ENCODE results near the gene GPRC5A.
A peak's percentile ranks its signal among the peaks of the same experiment; 100 is the strongest.

Gene GPRC5A

DNA sequence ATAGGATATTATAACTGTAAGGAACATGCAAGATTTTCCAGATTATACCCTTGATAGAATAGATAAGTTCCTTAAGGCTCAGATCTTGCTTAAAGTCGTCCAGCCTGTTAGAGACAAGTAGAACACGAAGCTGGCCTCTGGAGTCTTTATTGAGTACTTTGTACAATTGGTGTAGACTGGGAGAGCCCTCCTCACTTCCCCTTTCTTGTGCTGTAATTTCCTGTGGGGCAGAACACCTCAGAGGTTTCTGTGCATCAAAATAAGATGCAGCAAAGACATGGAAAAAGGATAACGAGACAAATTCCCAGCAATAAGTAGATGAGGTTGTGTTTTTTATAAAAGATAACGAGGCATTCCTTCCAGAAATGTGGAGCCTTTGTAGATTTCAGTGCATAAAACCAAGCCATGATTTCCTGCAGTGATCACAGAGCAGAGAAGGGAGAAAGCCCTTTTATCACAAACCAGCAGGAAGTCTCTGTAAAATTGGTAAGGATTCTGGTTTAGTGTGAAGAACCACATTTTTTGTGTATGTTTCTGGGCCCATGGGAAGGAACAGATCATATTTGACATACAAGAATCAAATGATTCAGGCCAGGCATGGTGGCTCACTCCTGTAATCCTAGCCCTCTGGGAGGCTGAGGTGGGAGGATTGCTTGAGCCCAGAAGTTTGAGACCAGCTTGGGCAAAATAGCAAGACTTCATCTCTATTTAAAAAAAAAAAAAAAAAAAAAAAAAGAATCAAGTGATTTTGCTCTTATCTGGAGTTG is 18.0 kb downstream of the GPRC5A start:
- no peak for ATAC-seq (replicated peaks)
- Mint-ChIP-seq H3K9me3 (no peaks in the 10 kb centered on the region), H3K27ac (no peak overlapping the region), H3K27me3 (peaks cover 25 to 43% of the 10 kb centered on the region in 2 donors), H3K36me3 (ENCODE audit: insufficient read depth) (no peaks in the 10 kb centered on the region), H3K4me3 (no peak overlapping the region), H3K4me1 (ENCODE audit: low read depth in 2 of 2) (peaks cover 4 to 6% of the 10 kb centered on the region in 2 donors)
- DNase-seq = no peak

GRCh38 chr12:12909995-12910420 is 18.6 kb downstream of the GPRC5A start:
- Mint-ChIP-seq H3K4me1 (ENCODE audit: low read depth in 2 of 2) (peaks cover 4 to 6% of the 10 kb centered on the region in 2 donors), H3K27ac (peak overlapping the region in 1 of 2 donors; percentile 71), H3K36me3 (ENCODE audit: insufficient read depth) (no peaks in the 10 kb centered on the region), H3K4me3 (no peak overlapping the region), H3K9me3 (no peaks in the 10 kb centered on the region), H3K27me3 (peaks cover 25 to 38% of the 10 kb centered on the region in 2 donors)
- DNase-seq (no peak), ATAC-seq (replicated peaks) (no peak)

GRCh38 chr12:12912711-12913110 is 21.3 kb downstream of the GPRC5A start:
- ATAC-seq (replicated peaks) (no peak), DNase-seq (no peak)
- Mint-ChIP-seq H3K4me3 (no peak overlapping the region), H3K4me1 (ENCODE audit: low read depth in 2 of 2) (peaks cover 8 to 11% of the 10 kb centered on the region in 2 donors), H3K9me3 (no peaks in the 10 kb centered on the region), H3K36me3 (ENCODE audit: insufficient read depth) (no peaks in the 10 kb centered on the region), H3K27me3 (peaks cover 7 to 43% of the 10 kb centered on the region in 2 donors), H3K27ac (peak overlapping the region in 1 of 2 donors; percentile 41)

- no peaks in the 10 kb centered on the region for H3K9me3 Mint-ChIP-seq
- no peaks in the 10 kb centered on the region for H3K36me3 Mint-ChIP-seq (ENCODE audit: insufficient read depth)
- H3K27me3 Mint-ChIP-seq = peaks cover 15 to 64% of the 10 kb centered on the region in 2 donors
- no peak for DNase-seq
- no peak overlapping the region for H3K27ac Mint-ChIP-seq
- peaks cover 4 to 5% of the 10 kb centered on the region in 2 donors for H3K4me1 Mint-ChIP-seq (ENCODE audit: low read depth in 2 of 2)
- ATAC-seq (replicated peaks) = no peak
- H3K4me3 Mint-ChIP-seq = no peak overlapping the region
These were observed 24.3 kb downstream of the GPRC5A start for GRCh38 chr12:12915656-12916055.

GRCh38 chr12:12916135-12916944 is 25.0 kb downstream of the GPRC5A start:
- Mint-ChIP-seq H3K4me1 (ENCODE audit: low read depth in 2 of 2) (peaks cover 4 to 5% of the 10 kb centered on the region in 2 donors), H3K4me3 (peak overlapping the region in 1 of 2 donors; percentile 12), H3K27me3 (peaks cover 15 to 64% of the 10 kb centered on the region in 2 donors), H3K9me3 (no peaks in the 10 kb centered on the region), H3K27ac (no peak overlapping the region), H3K36me3 (ENCODE audit: insufficient read depth) (no peaks in the 10 kb centered on the region)
- ATAC-seq (replicated peaks) (peak; percentile 99), DNase-seq (peak; percentile 84 to 89 (median 84))

- H3K4me1 Mint-ChIP-seq (ENCODE audit: low read depth in 2 of 2) = peaks cover 4 to 5% of the 10 kb centered on the region in 2 donors
- ATAC-seq (replicated peaks) (no peak), DNase-seq (no peak)
- peaks cover 15 to 64% of the 10 kb centered on the region in 2 donors for H3K27me3 Mint-ChIP-seq
- no peak overlapping the region for H3K4me3 Mint-ChIP-seq
- no peak overlapping the region for H3K27ac Mint-ChIP-seq
- H3K9me3 Mint-ChIP-seq = no peaks in the 10 kb centered on the region
- peaks cover 3% of the 10 kb centered on the region for H3K36me3 Mint-ChIP-seq (ENCODE audit: insufficient read depth)
These were observed 26.2 kb downstream of the GPRC5A start for GRCh38 chr12:12917517-12917916.

GRCh38 chr12:12918781-12919389 is 27.5 kb downstream of the GPRC5A start:
- Mint-ChIP-seq H3K27ac (no peak overlapping the region), H3K4me3 (no peak overlapping the region), H3K4me1 (ENCODE audit: low read depth in 2 of 2) (peaks cover 4 to 5% of the 10 kb centered on the region in 2 donors), H3K9me3 (no peaks in the 10 kb centered on the region), H3K27me3 (peaks cover 8 to 52% of the 10 kb centered on the region in 2 donors), H3K36me3 (ENCODE audit: insufficient read depth) (peaks cover 3% of the 10 kb centered on the region)
- ATAC-seq (replicated peaks) = no peak
- no peak for DNase-seq

GRCh38 chr12:12919666-12920435 is 28.5 kb downstream of the GPRC5A start:
- H3K36me3 Mint-ChIP-seq (ENCODE audit: insufficient read depth) = peaks cover 4% of the 10 kb centered on the region
- ATAC-seq (replicated peaks) = no peak
- H3K27ac Mint-ChIP-seq = no peak overlapping the region
- H3K4me3 Mint-ChIP-seq = no peak overlapping the region
- H3K4me1 Mint-ChIP-seq (ENCODE audit: low read depth in 2 of 2) = peaks cover 4 to 5% of the 10 kb centered on the region in 2 donors
- H3K9me3 Mint-ChIP-seq = no peaks in the 10 kb centered on the region
- no peak for DNase-seq
- peaks cover 9 to 52% of the 10 kb centered on the region in 2 donors for H3K27me3 Mint-ChIP-seq

DNA sequence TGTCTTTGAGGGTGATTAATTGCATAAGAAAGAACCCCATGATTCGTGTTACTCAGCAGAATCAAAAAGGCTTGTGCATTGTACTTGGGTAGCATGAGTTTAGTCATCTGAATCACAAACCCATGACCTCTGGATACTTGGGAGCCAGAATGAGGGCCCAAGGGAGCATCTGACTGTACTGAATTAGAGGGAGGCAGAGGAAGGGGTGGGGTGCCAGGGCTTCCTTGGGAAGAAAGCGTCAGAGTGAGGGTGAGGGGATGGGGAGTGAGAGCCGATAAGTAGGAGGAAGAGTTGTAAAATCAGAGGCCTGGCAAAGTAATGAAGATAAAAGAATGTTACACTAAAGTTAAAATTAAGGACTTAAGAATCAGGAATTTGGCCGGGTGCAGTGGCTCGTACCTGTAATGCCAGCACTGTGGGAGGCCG is 30.8 kb downstream of the GPRC5A start:
- H3K4me1 Mint-ChIP-seq (ENCODE audit: low read depth in 2 of 2) = no peaks in the 10 kb centered on the region
- ATAC-seq (replicated peaks) = no peak
- H3K27me3 Mint-ChIP-seq = peaks cover 24 to 53% of the 10 kb centered on the region in 2 donors
- no peak overlapping the region for H3K27ac Mint-ChIP-seq
- no peak for DNase-seq
- H3K9me3 Mint-ChIP-seq = no peaks in the 10 kb centered on the region
- H3K4me3 Mint-ChIP-seq = no peak overlapping the region
- peaks cover 6% of the 10 kb centered on the region for H3K36me3 Mint-ChIP-seq (ENCODE audit: insufficient read depth)

DNA sequence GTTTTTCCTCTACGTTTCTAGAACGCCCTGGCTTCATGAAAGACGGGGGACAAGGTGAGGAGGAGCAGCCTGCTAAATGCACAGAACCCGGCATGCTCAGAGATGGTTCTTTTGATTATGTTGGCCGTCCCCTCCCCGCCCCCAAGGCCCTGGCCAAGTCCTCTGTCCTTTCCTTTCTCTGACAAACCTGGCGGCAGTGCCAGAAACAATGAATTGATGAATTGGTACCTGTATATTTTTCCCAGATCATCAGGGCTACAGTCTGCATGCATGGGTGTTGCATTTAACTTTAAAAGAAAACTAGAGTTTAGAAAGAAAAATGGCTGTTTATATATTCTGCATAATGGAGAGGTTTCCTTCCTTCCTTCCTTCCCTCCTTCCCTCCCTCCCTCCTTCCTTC is 31.6 kb downstream of the GPRC5A start:
- Mint-ChIP-seq H3K4me3 (no peak overlapping the region), H3K27ac (no peak overlapping the region), H3K4me1 (ENCODE audit: low read depth in 2 of 2) (no peaks in the 10 kb centered on the region), H3K27me3 (peaks cover 24 to 49% of the 10 kb centered on the region in 2 donors), H3K9me3 (no peaks in the 10 kb centered on the region), H3K36me3 (ENCODE audit: insufficient read depth) (peaks cover 12% of the 10 kb centered on the region)
- no peak for DNase-seq
- ATAC-seq (replicated peaks) = no peak

DNA sequence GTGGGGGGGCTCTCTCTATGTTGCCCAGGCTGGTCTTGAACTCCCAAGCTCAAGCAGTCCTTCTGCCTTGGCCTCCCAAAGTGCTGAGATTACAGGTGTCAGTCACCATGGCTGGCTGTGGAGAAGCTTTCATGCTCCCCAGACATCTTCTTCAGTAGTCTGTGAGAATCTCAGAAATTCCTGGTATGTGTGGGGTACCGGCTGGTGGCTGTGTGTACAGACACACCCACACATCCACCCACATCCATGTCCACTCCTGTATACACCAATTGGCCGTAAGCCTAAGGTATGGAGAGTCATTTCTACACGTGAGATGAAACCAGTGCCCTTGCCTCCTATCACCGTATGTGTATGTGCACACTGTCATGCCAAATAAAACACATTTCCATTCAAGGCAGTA is 32.8 kb downstream of the GPRC5A start:
- H3K36me3 Mint-ChIP-seq (ENCODE audit: insufficient read depth) = peaks cover 12% of the 10 kb centered on the region
- peaks cover 24 to 40% of the 10 kb centered on the region in 2 donors for H3K27me3 Mint-ChIP-seq
- DNase-seq (no peak), ATAC-seq (replicated peaks) (no peak)
- no peak overlapping the region for H3K4me3 Mint-ChIP-seq
- H3K9me3 Mint-ChIP-seq = no peaks in the 10 kb centered on the region
- no peaks in the 10 kb centered on the region for H3K4me1 Mint-ChIP-seq (ENCODE audit: low read depth in 2 of 2)
- H3K27ac Mint-ChIP-seq = no peak overlapping the region

DNA sequence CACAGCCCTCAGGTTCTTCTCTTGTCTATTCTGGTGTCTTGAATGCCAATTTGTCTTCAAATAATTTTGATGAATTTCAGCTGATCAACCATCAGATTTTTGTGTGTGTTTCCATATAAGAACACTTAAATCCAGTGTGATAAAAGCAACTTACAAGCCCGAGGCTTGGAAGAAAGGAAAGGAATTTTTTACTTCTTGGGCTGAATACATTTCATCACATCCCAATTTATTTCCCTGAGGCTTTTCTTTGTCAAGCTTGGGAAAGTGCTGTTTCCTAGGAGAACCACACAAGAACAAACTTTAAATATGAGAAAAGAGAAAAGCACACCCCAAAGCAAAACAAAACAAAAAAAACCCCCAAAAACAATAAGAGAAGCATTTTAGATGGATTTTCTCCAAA is 34.0 kb downstream of the GPRC5A start:
- peaks cover 0 to 1% of the 10 kb centered on the region in 2 donors for H3K4me1 Mint-ChIP-seq (ENCODE audit: low read depth in 2 of 2)
- peaks cover 12% of the 10 kb centered on the region for H3K36me3 Mint-ChIP-seq (ENCODE audit: insufficient read depth)
- ATAC-seq (replicated peaks) = no peak
- no peak overlapping the region for H3K27ac Mint-ChIP-seq
- H3K9me3 Mint-ChIP-seq = no peaks in the 10 kb centered on the region
- no peak for DNase-seq
- H3K27me3 Mint-ChIP-seq = peaks cover 25 to 37% of the 10 kb centered on the region in 2 donors
- H3K4me3 Mint-ChIP-seq = no peak overlapping the region
